ENCODE measurements around the gene PALM3.

The PALM3 gene

GRCh38 chr19:14061751-14062557, at the start of gene PALM3:
Gene PALM3, minus strand, starts transcription at chr19:14062076. Its CDS starts 96 bp downstream, at chr19:14061980.
- no peak within 1 kb of the TSS for H3K27ac ChIP-seq
- DNase-seq (ENCODE audit: low read depth, low spot score) = no peak

- no peak overlapping the region for H3K27ac ChIP-seq
- no peak for DNase-seq (ENCODE audit: low read depth, low spot score)
Measured at GRCh38 chr19:14111486-14111885, 49.6 kb upstream of the PALM3 start.

GRCh38 chr19:14110650-14111049, 48.8 kb upstream of the PALM3 start:
- no peak overlapping the region for H3K27ac ChIP-seq
- no peak for DNase-seq (ENCODE audit: low read depth, low spot score)

- DNase-seq (ENCODE audit: low read depth, low spot score) = no peak
Measured at GRCh38 chr19:14107581-14108461, 45.9 kb upstream of the PALM3 start.

GRCh38 chr19:14106840-14107239, 45.0 kb upstream of the PALM3 start:
- DNase-seq (ENCODE audit: low read depth, low spot score) = no peak
- no peak overlapping the region for H3K27ac ChIP-seq

More at GRCh38 chr19:14107581-14108461, 45.9 kb upstream of the PALM3 start:
- no peak overlapping the region for H3K27ac ChIP-seq

GRCh38 chr19:14105680-14106079, 43.8 kb upstream of the PALM3 start:
- no peak for DNase-seq (ENCODE audit: low read depth, low spot score)

GRCh38 chr19:14103310-14103709, 41.4 kb upstream of the PALM3 start:
- no peak for DNase-seq (ENCODE audit: low read depth, low spot score)

More at GRCh38 chr19:14105680-14106079, 43.8 kb upstream of the PALM3 start:
- no peak overlapping the region for H3K27ac ChIP-seq

GRCh38 chr19:14102756-14103155, 40.9 kb upstream of the PALM3 start:
- no peak overlapping the region for H3K27ac ChIP-seq
- no peak for DNase-seq (ENCODE audit: low read depth, low spot score)

More at GRCh38 chr19:14103310-14103709, 41.4 kb upstream of the PALM3 start:
- H3K27ac ChIP-seq = no peak overlapping the region

GRCh38 chr19:14102102-14102696, 40.3 kb upstream of the PALM3 start:
- DNase-seq (ENCODE audit: low read depth, low spot score) = no peak
- H3K27ac ChIP-seq = no peak overlapping the region

GRCh38 chr19:14101003-14101545, 39.2 kb upstream of the PALM3 start:
- no peak overlapping the region for H3K27ac ChIP-seq
- DNase-seq (ENCODE audit: low read depth, low spot score) = no peak

- no peak for DNase-seq (ENCODE audit: low read depth, low spot score)
- no peak overlapping the region for H3K27ac ChIP-seq
Measured at GRCh38 chr19:14097532-14098151, 35.8 kb upstream of the PALM3 start.

GRCh38 chr19:14096272-14096992, 34.6 kb upstream of the PALM3 start:
- H3K27ac ChIP-seq = no peak overlapping the region
- no peak for DNase-seq (ENCODE audit: low read depth, low spot score)

- no peak overlapping the region for H3K27ac ChIP-seq
- DNase-seq (ENCODE audit: low read depth, low spot score) = no peak
Measured at GRCh38 chr19:14094854-14095253, 33.0 kb upstream of the PALM3 start.

- no peak for DNase-seq (ENCODE audit: low read depth, low spot score)
- no peak overlapping the region for H3K27ac ChIP-seq
Measured at GRCh38 chr19:14093117-14093823, 31.4 kb upstream of the PALM3 start.

- H3K27ac ChIP-seq = no peak overlapping the region
- no peak for DNase-seq (ENCODE audit: low read depth, low spot score)
Measured at GRCh38 chr19:14091813-14092462, 30.1 kb upstream of the PALM3 start.

- DNase-seq (ENCODE audit: low read depth, low spot score) = no peak
- peak overlapping the region; percentile 23 for H3K27ac ChIP-seq
Measured at GRCh38 chr19:14091081-14091812, 29.4 kb upstream of the PALM3 start.

GRCh38 chr19:14090509-14091080, 28.7 kb upstream of the PALM3 start, which contains the start of gene SAMD1:
Gene SAMD1, minus strand, starts transcription at chr19:14090751.
- DNase-seq (ENCODE audit: low read depth, low spot score) = no peak
- H3K27ac ChIP-seq = peak within 1 kb of the TSS; percentile 23
